ENCODE measurements around the gene NINJ1. TPM values are rescaled to one million over a fixed set of nuclear protein-coding genes. Genes with fewer than 3 reads are reported as not detected.

Gene NINJ1
- total RNA-seq, 1 experiment from 2014 or later: 30.5 TPM

DNA sequence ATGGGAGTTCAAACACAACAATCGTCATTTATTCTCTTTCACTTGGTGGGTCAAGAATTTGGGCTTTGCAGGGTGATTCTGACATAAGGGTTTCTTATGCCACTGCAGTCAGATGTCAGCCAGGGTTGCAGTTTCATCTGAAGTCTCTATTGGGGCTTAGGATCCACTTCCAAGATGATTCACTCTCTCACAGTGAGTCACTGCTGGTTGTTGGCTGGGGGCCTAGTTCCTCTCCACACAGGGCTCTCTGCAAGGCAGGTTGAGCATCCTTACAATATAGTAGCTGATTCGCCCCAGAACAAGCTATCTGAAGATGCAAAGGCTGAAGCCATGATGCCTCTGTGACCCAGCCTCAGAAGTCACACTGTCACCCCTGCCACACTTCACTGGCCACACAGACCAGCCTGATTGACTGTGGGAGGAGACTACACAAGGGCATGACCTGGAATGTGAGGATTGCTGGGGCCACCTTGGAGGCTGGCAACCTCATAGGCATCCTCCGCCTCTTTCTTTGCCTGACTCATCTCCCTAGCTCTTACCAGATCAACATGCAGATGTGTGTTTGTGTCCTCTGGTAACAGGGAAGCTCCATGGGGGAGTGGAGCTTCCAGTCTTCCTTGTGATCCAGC, 42.5 kb downstream of the NINJ1 start:
- Histone ChIP-seq H2AFZ (ENCODE audit: low read length) (no peak overlapping the region), H3K9me2 (replicated peaks; ENCODE audit: low read length) (no peaks in the 10 kb centered on the region), H3K4me2 (ENCODE audit: low read length) (no peak overlapping the region), H3K9ac (ENCODE audit: low read length) (no peak overlapping the region), H3K27me3 (ENCODE audit: low read length) (no peaks in the 10 kb centered on the region), H3K27ac (ENCODE audit: low read length) (peak overlapping the region; percentile 32), H3K9me3 (ENCODE audit: low read length) (0 out of 2 replicates have a peak, but pooled peaks cover 3% of the 10 kb centered on the region), H3K79me2 (ENCODE audit: low read length) (peaks cover 4% of the 10 kb centered on the region), H3K36me3 (ENCODE audit: low read depth, low read length) (no peaks in the 10 kb centered on the region), H4K20me1 (ENCODE audit: low read length) (no peaks in the 10 kb centered on the region), H3K4me3 (ENCODE audit: low read length) (no peak overlapping the region), H3F3A (ENCODE audit: low read length, unreplicated experiment) (no peaks in the 10 kb centered on the region), H3K4me1 (ENCODE audit: insufficient read depth, low read length) (peaks cover 5% of the 10 kb centered on the region; the same call in 1 of the 2 replicates)
- BruUV-seq (replicated peaks): no TSS peak
- ChIA-PET POLR2A (ENCODE audit: unreplicated experiment) (interaction anchor here (0.7 kb wide), 1 partner anchor 42 kb away, joined by 4 read pairs; the partner anchor contains the start of gene NINJ1), CTCF (no interaction called here)
- intact Hi-C loops (cut with micrococcal nuclease): loop anchor here (10.0 kb wide), 1 partner anchor 217 kb away; the partner anchor contains the start of gene ZNF484
- ATAC-seq (0 out of 2 replicates have a peak, but pooled peaks have one; percentile 3), DNase-seq (peak; percentile 78)
- TF ChIP-seq, protein P1, sequence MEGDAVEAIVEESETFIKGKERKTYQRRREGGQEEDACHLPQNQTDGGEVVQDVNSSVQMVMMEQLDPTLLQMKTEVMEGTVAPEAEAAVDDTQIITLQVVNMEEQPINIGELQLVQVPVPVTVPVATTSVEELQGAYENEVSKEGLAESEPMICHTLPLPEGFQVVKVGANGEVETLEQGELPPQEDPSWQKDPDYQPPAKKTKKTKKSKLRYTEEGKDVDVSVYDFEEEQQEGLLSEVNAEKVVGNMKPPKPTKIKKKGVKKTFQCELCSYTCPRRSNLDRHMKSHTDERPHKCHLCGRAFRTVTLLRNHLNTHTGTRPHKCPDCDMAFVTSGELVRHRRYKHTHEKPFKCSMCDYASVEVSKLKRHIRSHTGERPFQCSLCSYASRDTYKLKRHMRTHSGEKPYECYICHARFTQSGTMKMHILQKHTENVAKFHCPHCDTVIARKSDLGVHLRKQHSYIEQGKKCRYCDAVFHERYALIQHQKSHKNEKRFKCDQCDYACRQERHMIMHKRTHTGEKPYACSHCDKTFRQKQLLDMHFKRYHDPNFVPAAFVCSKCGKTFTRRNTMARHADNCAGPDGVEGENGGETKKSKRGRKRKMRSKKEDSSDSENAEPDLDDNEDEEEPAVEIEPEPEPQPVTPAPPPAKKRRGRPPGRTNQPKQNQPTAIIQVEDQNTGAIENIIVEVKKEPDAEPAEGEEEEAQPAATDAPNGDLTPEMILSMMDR (conservative IDR thresholded peaks at IDR 0.05; ENCODE audit: low read depth, low read length): no peak
- TF ChIP-seq EZH2 (IDR thresholded peaks at IDR 0.05; ENCODE audit: low read length, unreplicated experiment) (no peak), EZH2phosphoT487 (IDR thresholded peaks at IDR 0.05; ENCODE audit: borderline replicate concordance, low read length) (no peak)

DNA sequence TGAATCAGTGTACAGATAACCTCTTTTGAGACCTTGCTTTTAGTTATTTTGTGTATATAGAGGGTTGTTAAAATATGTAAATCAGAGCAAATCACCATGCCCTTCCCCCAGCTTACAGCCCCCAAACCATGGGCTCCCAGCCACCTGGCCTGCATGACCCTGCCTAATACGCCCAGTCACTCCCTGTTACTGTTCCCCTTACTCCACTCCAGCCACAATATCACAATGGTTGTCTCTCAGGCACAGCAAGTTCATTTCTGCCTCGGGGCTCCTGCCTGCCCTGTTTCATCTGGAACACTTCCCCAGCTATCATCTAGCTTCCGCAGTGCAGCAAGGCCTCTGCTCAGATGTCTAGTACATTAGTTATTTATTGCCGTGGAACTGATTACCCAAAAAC, 43.0 kb downstream of the NINJ1 start:
- CTCF ChIA-PET: no interaction called here
- TF ChIP-seq, protein P1 (conservative IDR thresholded peaks at IDR 0.05; ENCODE audit: low read depth, low read length): no peak
- H3K9me2 ChIP-seq (replicated peaks; ENCODE audit: low read length): no peaks in the 10 kb centered on the region
- no peaks in the 10 kb centered on the region for H3K27me3 ChIP-seq (ENCODE audit: low read length)
- H3K4me3 ChIP-seq (ENCODE audit: low read length): no peak overlapping the region
- H3K4me1 ChIP-seq (ENCODE audit: insufficient read depth, low read length): peaks cover 5% of the 10 kb centered on the region; the same call in 1 of the 2 replicates
- intact Hi-C loops (cut with micrococcal nuclease): loop anchor here (10.0 kb wide), 1 partner anchor 216 kb away; the partner anchor contains the start of gene ZNF484
- H3K36me3 ChIP-seq (ENCODE audit: low read depth, low read length): no peaks in the 10 kb centered on the region
- no peak overlapping the region for H3K9ac ChIP-seq (ENCODE audit: low read length)
- H3K9me3 ChIP-seq (ENCODE audit: low read length): 0 out of 2 replicates have a peak, but pooled peaks cover 3% of the 10 kb centered on the region
- DNase-seq (no peak), ATAC-seq (no peak)
- H2AFZ ChIP-seq (ENCODE audit: low read length): no peak overlapping the region
- no peak overlapping the region for H3K27ac ChIP-seq (ENCODE audit: low read length)
- H4K20me1 ChIP-seq (ENCODE audit: low read length): no peaks in the 10 kb centered on the region
- H3K79me2 ChIP-seq (ENCODE audit: low read length): no peaks in the 10 kb centered on the region
- POLR2A ChIA-PET (ENCODE audit: unreplicated experiment): no interaction called here
- H3K4me2 ChIP-seq (ENCODE audit: low read length): no peak overlapping the region
- no peaks in the 10 kb centered on the region for H3F3A ChIP-seq (ENCODE audit: low read length, unreplicated experiment)
- BruUV-seq (replicated peaks): no TSS peak

DNA sequence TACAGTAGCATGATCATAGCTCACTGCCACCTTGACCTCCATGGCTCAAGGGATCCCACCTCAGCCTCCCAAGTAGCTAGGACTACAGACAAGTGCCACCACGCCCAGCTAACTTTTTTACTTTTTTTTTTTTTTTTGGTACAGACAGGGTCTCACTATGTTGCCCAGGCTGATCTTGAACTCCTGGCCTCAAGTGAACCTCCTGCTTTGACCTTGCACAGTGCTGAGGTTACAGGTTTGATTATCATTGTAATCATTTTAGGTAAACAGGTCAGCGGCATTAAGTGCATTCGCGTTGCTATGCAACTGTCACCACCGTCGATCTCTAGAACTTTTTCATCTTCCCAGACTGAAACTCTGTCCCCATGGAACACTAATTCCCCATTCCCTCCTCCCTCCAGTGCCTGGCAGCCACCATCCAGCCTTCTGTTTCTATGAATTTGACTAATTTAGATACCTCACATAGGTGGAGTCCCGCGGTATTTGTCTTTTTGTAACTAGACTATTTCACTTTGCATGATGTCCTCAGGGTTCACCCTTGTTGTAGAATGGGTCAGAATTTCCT, 43.9 kb downstream of the NINJ1 start:
- Histone ChIP-seq H3K79me2 (ENCODE audit: low read length) (no peaks in the 10 kb centered on the region), H4K20me1 (ENCODE audit: low read length) (no peaks in the 10 kb centered on the region), H3K9ac (ENCODE audit: low read length) (no peak overlapping the region), H3K27ac (ENCODE audit: low read length) (no peak overlapping the region), H3K4me2 (ENCODE audit: low read length) (no peak overlapping the region), H3K36me3 (ENCODE audit: low read depth, low read length) (no peaks in the 10 kb centered on the region), H3F3A (ENCODE audit: low read length, unreplicated experiment) (no peaks in the 10 kb centered on the region), H3K27me3 (ENCODE audit: low read length) (no peaks in the 10 kb centered on the region), H3K4me1 (ENCODE audit: insufficient read depth, low read length) (peaks cover 5% of the 10 kb centered on the region; the same call in 1 of the 2 replicates), H3K9me3 (ENCODE audit: low read length) (0 out of 2 replicates have a peak, but pooled peaks cover 3% of the 10 kb centered on the region), H3K4me3 (ENCODE audit: low read length) (no peak overlapping the region), H2AFZ (ENCODE audit: low read length) (no peak overlapping the region), H3K9me2 (replicated peaks; ENCODE audit: low read length) (no peaks in the 10 kb centered on the region)
- intact Hi-C loops (cut with micrococcal nuclease): loop anchor here (10.0 kb wide), 1 partner anchor 215 kb away; the partner anchor contains the start of gene ZNF484
- no TSS peak for BruUV-seq (replicated peaks)
- TF ChIP-seq EZH2 (IDR thresholded peaks at IDR 0.05; ENCODE audit: low read length, unreplicated experiment) (no peak), EZH2phosphoT487 (IDR thresholded peaks at IDR 0.05; ENCODE audit: borderline replicate concordance, low read length) (no peak)
- TF ChIP-seq, protein P1 (conservative IDR thresholded peaks at IDR 0.05; ENCODE audit: low read depth, low read length): no peak
- ATAC-seq (no peak), DNase-seq (no peak)
- ChIA-PET CTCF (no interaction called here), POLR2A (ENCODE audit: unreplicated experiment) (no interaction called here)
